Tibial artery (tissue), 4 donors: Measurements from ENCODE around the gene AIF1.

Experiments
- DNase-seq, 2 donors: peaks; one replicate each; pipeline ENCODE4 v3.0.0-alpha.2; 2019
- H3K27ac ChIP-seq, 2 donors: fragments of 200-600 bp; sonication (generic) in 1 of 2; 1 replicate in 1 of 2; 2 replicates in 1 of 2; pipeline ENCODE4 v1.5.1; 2018 to 2019; ENCODE audit warnings: mild to moderate bottlenecking in 1 of 2
- H3K27me3 ChIP-seq, 2 donors: fragments of 200-600 bp; sonication (generic) in 1 of 2; one replicate each; pipeline versions ENCODE4 v1.5.1 to v1.6.0; 2016 to 2019
- H3K36me3 ChIP-seq, 3 donors: fragments of 200-600 bp; sonication (generic) in 2 of 3; one replicate each; pipeline ENCODE4 v1.5.1; 2016 to 2019; ENCODE audit warnings: mild to moderate bottlenecking in 2 of 3
- H3K4me1 ChIP-seq, 4 donors: fragments of 200-600 bp; sonication (generic) in 2 of 4; 1 replicate in 3 of 4; 2 replicates in 1 of 4; pipeline ENCODE4 v1.5.1; 2016 to 2019
- H3K4me3 ChIP-seq, 2 donors: fragments of 200-600 bp; sonication (generic) in 1 of 2; 1 replicate in 1 of 2; 2 replicates in 1 of 2; pipeline ENCODE4 v1.5.1; 2018 to 2019; ENCODE audit warnings: mild to moderate bottlenecking in 2 of 2
- H3K9me3 ChIP-seq, 3 donors: fragments of 200-600 bp; sonication (generic) in 1 of 3; one replicate each; pipeline ENCODE4 v1.5.1; 2016 to 2019
- intact Hi-C: fragments of 100-400 bp; cut with DNase I; formaldehyde crosslinking; loops from one replicate; pipeline ENCODE4 v1.15.0; 2023; ENCODE audit warnings: low total_unique reads
- TF ChIP-seq, protein P1 (sequence below), 2 experiments: fragments of 200-600 bp in 1 of 2; fragments of 450-650 bp in 1 of 2; IDR thresholded peaks; one replicate each; pipeline ENCODE4 v1.5.1; 2017 to 2019; ENCODE audit warnings: antibody characterized with exemption in 2 of 2, mild to moderate bottlenecking in 1 of 2, moderate library complexity in 1 of 2

The AIF1 gene

DNA sequence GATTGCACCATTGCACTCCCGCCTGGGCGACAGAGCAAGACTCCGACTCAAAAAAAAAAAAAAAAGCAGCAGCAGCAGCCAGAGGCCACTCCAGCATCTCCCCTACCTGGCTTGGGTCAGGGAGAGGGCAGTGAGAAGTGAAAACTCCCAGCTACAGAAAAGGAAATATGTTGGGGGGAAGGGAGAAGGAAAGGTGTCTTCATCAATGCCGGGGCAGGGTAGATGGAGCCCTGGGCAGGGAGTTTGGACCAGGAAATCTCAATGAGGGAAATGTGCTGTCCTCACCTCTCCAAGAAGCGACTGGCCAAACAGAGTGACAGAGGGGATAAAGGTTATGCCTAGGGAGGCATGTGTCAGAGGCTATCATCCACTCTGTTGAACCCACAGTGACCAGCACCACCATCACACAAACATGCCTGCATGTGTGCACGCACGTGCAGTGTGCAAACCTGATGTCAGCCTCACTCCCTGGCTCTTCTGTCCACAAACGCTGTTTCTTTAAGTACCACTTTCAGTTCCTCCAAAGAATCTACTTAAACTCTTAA lies 887 bp upstream of the AIF1 start:
- no peak overlapping the region for H3K27ac ChIP-seq
- no peak overlapping the region for H3K4me3 ChIP-seq
- H3K36me3 ChIP-seq = no peaks in the 10 kb centered on the region
- DNase-seq = no peak
- no peaks in the 10 kb centered on the region for H3K27me3 ChIP-seq
- H3K9me3 ChIP-seq = no peaks in the 10 kb centered on the region
- TF ChIP-seq, protein P1, sequence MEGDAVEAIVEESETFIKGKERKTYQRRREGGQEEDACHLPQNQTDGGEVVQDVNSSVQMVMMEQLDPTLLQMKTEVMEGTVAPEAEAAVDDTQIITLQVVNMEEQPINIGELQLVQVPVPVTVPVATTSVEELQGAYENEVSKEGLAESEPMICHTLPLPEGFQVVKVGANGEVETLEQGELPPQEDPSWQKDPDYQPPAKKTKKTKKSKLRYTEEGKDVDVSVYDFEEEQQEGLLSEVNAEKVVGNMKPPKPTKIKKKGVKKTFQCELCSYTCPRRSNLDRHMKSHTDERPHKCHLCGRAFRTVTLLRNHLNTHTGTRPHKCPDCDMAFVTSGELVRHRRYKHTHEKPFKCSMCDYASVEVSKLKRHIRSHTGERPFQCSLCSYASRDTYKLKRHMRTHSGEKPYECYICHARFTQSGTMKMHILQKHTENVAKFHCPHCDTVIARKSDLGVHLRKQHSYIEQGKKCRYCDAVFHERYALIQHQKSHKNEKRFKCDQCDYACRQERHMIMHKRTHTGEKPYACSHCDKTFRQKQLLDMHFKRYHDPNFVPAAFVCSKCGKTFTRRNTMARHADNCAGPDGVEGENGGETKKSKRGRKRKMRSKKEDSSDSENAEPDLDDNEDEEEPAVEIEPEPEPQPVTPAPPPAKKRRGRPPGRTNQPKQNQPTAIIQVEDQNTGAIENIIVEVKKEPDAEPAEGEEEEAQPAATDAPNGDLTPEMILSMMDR (IDR thresholded peaks at IDR 0.05) = no peak
- no peaks in the 10 kb centered on the region for H3K4me1 ChIP-seq
- intact Hi-C loops = no loop called here

DNA sequence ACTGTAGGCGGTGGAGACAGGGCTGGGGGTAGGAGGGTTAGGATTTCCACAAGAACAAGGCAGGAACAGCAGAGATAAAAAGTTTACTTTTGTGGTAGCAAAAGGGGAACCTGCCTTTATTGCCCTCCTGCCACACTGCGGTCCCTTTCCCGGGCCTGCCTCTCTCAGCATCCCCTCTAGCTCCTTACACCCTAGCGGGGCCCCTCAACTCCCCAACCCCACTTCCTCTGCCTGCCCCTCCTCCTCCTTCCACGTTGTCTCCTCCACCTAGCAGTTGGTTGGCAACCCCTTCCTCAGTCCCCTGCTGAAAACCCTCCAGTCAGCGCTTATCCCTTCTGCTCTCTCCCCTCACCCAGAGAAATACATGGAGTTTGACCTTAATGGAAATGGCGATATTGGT lies 714 bp downstream of the AIF1 start:
- H3K27ac ChIP-seq = no peak overlapping the region
- no peak for DNase-seq
- TF ChIP-seq, protein P1 (IDR thresholded peaks at IDR 0.05) = no peak
- peak overlapping the region; percentile 1 to 18 for H3K4me3 ChIP-seq
- no peaks in the 10 kb centered on the region for H3K36me3 ChIP-seq
- H3K9me3 ChIP-seq = no peaks in the 10 kb centered on the region
- no peaks in the 10 kb centered on the region for H3K4me1 ChIP-seq
- intact Hi-C loops = no loop called here
- no peaks in the 10 kb centered on the region for H3K27me3 ChIP-seq

DNA sequence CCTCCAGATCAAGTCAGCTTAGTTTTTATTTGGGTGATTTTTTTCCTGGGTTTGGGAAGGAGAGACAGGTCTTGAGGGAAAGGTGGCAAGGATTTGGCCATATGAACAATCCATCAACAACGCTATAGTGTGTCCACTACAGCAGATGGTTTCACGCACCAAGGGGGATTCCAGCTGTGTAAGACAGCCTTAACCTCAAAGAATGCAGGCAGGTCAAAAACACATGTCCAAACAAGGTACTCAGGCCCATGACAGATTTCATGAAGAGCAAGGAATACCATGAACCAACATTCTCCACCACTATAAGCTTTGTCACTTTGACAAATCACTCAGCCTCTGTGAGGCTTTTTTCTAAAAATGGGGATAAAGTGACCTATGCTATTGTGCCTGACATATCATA lies 2.0 kb downstream of the AIF1 start:
- Histone ChIP-seq H3K27ac (no peak overlapping the region), H3K4me3 (no peak overlapping the region), H3K4me1 (peaks cover 0 to 6% (median 3%) of the 10 kb centered on the region in 4 donors), H3K9me3 (no peaks in the 10 kb centered on the region), H3K36me3 (no peaks in the 10 kb centered on the region), H3K27me3 (no peaks in the 10 kb centered on the region)
- TF ChIP-seq, protein P1 (IDR thresholded peaks at IDR 0.05) = no peak
- no peak for DNase-seq
- intact Hi-C loops = no loop called here

DNA sequence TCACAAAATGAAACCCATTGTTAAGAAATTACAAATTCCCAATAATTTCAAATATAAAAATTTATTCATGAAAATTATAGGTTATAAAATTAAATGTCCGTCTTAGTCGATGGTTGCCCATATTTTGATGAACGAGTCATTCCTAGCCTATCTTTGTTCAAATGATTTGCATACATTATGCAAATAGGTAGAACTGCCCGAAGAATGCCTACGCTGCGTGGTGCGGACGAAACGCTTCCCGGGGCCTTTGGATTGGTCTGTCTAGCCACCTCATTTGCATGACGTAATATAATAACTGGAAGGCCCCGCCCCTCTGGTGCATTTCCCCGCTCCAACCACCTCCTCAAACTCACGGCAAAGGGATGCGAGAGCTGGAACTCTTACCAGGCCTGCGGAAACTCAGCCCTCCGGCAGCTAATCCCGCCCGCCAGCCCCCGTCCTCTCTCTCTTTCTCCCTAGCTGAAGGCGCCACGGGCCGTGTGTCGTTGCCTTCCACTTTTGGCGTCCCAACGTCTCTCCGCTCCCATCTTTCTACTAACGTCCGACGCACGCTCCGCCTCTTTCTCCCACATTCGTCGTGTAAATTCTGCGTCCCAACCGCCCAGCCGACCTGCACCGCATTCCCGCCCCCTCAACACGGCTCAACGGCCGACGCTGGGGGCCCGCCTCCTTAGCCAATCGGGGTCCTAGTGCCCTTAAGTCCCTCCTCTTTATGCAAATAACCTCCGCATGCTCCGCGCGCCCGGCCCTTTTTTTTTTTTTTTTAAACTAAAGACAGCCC lies 5.0 kb downstream of the AIF1 start:
- TF ChIP-seq, protein P1 (IDR thresholded peaks at IDR 0.05) = no peak
- Histone ChIP-seq H3K36me3 (peaks cover 12 to 18% (median 16%) of the 10 kb centered on the region in 3 donors), H3K9me3 (no peaks in the 10 kb centered on the region), H3K4me3 (peak overlapping the region; percentile 63 to 79), H3K4me1 (peaks cover 0 to 16% (median 7%) of the 10 kb centered on the region in 4 donors), H3K27me3 (no peaks in the 10 kb centered on the region), H3K27ac (peak overlapping the region; percentile 90 to 91)
- intact Hi-C loops = no loop called here
- peak; percentile 99 for DNase-seq

DNA sequence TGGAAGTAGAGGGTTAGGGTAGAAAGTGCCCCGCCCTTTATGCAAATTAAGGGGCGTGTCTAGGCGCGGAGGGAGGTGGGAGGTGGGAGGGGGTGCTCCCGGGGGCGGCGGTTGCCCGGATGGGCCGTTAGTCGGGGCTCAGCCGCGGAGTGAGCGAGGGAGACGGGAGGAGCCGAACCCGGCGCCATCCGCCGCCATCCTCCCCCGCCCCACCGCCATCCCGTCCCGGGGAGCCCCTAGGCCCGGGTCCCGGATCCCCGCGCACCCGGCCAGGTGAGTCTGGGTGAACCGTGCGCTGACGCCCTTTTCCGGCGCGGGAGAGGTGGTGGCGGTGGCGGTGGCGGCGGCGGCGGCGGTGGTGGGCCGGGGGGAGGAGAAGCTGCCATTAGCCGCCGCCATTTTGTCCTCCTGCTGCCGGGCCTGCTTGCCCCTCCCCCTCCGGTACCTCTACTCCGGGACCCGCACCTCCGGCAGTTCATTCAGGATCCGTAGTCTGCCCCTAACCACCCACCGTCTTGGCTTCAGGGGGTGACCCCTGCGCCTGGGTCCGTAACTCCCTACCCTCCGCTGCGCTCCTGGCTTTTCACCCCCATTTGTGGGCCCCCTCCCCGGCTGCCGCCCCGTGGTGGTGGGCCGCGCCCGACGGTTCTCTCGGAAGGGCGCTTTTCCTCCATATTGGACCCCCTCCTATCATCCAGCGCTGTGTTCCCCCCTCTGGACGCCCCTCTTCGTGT lies 5.7 kb downstream of the AIF1 start, which contains the start of gene PRRC2A:
TSS of gene PRRC2A (plus strand) at position 130 of the 734 bp plus-strand sequence. CDS start 2,075 bp downstream, outside the sequence.
- H3K9me3 ChIP-seq = no peaks in the 10 kb centered on the region
- H3K4me1 ChIP-seq = peaks cover 0 to 16% (median 7%) of the 10 kb centered on the region in 4 donors
- H3K36me3 ChIP-seq = peaks cover 20 to 26% (median 23%) of the 10 kb centered on the region in 3 donors
- peak within 1 kb of the TSS; percentile 63 to 79 for H3K4me3 ChIP-seq
- H3K27ac ChIP-seq = peak within 1 kb of the TSS; percentile 90 to 91
- peak in 1 of 2 donors; percentile 74 for DNase-seq
- TF ChIP-seq, protein P1 (IDR thresholded peaks at IDR 0.05) = no peak
- H3K27me3 ChIP-seq = no peaks in the 10 kb centered on the region
- intact Hi-C loops = no loop called here
